ENCODE results near the gene TXN2.

Gene TXN2

DNA sequence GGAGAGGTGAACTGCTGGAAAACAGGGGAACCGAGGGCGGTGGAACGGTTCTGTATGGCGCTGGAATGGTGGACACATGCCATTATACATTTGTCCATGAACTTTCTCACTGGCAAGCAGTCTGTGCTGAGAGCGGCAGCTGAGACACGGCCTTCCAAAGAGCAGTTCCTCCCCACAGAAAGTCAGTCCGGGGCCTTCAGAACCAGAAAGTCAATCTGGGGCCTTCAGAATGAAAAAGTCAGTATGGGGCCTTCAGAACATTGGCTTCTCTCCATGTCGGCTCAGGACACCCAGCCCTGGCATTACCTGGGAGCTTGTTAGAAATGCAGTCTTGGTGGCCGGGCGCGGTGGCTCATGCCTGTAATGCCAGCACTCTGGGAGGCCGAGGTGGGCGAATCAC, 8.8 kb downstream of the TXN2 start:
- H3K4me2 ChIP-seq (ENCODE audit: low read length, poor library complexity, severe bottlenecking) = no peak overlapping the region
- no peak overlapping the region for H2AFZ ChIP-seq (ENCODE audit: low read depth, low read length)
- no peak overlapping the region for H3K14ac ChIP-seq (ENCODE audit: low read length in 2 of 2)
- H4K8ac ChIP-seq (ENCODE audit: low read length) = no peak overlapping the region
- H3K4me3 ChIP-seq (ENCODE audit: insufficient read depth in 1 of 2, low read depth in 1 of 2, low read length in 2 of 2) = no peak overlapping the region
- H3K27me3 ChIP-seq (ENCODE audit: control insufficient read depth in 1 of 2, insufficient read depth in 1 of 2, low read length in 2 of 2) = no peaks in the 10 kb centered on the region
- no peak overlapping the region for H3K4ac ChIP-seq (ENCODE audit: low read depth in 1 of 2, low read length in 2 of 2)
- no peaks in the 10 kb centered on the region for H3K9me3 ChIP-seq (ENCODE audit: control insufficient read depth, low read length)
- H3K4me1 ChIP-seq (ENCODE audit: control insufficient read depth, insufficient read depth, low read depth, low read length) = peaks cover 27% of the 10 kb centered on the region
- no peak overlapping the region for H3K9ac ChIP-seq (ENCODE audit: low read length)
- H2BK15ac ChIP-seq (ENCODE audit: low read depth, poor library complexity, severe bottlenecking) = no peak overlapping the region
- H3K79me1 ChIP-seq (replicated peaks; ENCODE audit: low read length, poor library complexity, severe bottlenecking) = peaks cover 19% of the 10 kb centered on the region
- no peak overlapping the region for H2BK5ac ChIP-seq (ENCODE audit: low read depth, low read length, poor library complexity, severe bottlenecking)
- no peak overlapping the region for H2BK12ac ChIP-seq (ENCODE audit: low read length in 2 of 2)
- H3K36me3 ChIP-seq (ENCODE audit: control insufficient read depth in 1 of 2, insufficient read depth in 2 of 2, low read depth in 1 of 2, low read length in 2 of 2) = peaks cover 54 to 67% of the 10 kb centered on the region in 2 experiments
- no peak overlapping the region for H3K18ac ChIP-seq (ENCODE audit: low read depth in 1 of 2, low read length in 2 of 2)
- H2AK5ac ChIP-seq (ENCODE audit: low read length, severe bottlenecking) = peak overlapping the region; percentile 77
- no peak for DNase-seq
- no peak overlapping the region for H2BK120ac ChIP-seq (ENCODE audit: low read depth, low read length)
- H4K91ac ChIP-seq (ENCODE audit: low read length) = no peak overlapping the region
- H3K23ac ChIP-seq (ENCODE audit: low read length in 2 of 2) = no peak overlapping the region
- H3K27ac ChIP-seq (ENCODE audit: low read length, poor library complexity, severe bottlenecking) = peak overlapping the region; percentile 53
- 91% methylated on average over 13 of the region's 13 CpGs for WGBS

DNA sequence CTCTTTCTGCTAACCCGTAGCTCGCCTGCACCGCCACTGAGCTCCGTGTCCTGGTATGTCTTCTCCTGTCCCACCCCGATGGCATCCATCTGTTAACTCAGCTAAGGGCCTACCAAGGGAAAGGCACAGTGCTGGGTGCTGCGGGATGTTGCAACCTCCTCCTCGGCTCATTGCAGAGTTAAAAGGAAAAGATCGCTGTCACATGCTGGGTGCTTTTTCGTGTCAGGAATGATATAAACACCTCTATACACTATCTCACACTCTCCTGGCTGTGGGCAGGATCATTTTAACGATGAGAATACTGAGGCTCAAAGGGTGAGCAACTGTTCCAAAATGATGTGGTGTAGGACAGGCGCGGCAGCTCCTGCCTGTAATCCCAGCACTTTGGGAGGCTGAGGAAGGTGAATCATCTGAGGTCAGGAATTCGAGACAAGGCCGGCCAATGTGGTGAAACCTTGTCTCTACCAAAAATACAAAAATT, 10.1 kb downstream of the TXN2 start:
- H3K23ac ChIP-seq (ENCODE audit: low read length in 2 of 2) = peak overlapping the region in 1 of 2 experiments; percentile 25
- peak overlapping the region; percentile 94 for H2AK5ac ChIP-seq (ENCODE audit: low read length, severe bottlenecking)
- H3K36me3 ChIP-seq (ENCODE audit: control insufficient read depth in 1 of 2, insufficient read depth in 2 of 2, low read depth in 1 of 2, low read length in 2 of 2) = peaks cover 43 to 60% of the 10 kb centered on the region in 2 experiments
- H3K79me1 ChIP-seq (replicated peaks; ENCODE audit: low read length, poor library complexity, severe bottlenecking) = peaks cover 14% of the 10 kb centered on the region
- peak overlapping the region; percentile 53 for H3K27ac ChIP-seq (ENCODE audit: low read length, poor library complexity, severe bottlenecking)
- peak overlapping the region; percentile 6 for H4K91ac ChIP-seq (ENCODE audit: low read length)
- H3K4me2 ChIP-seq (ENCODE audit: low read length, poor library complexity, severe bottlenecking) = no peak overlapping the region
- no peak overlapping the region for H3K4ac ChIP-seq (ENCODE audit: low read depth in 1 of 2, low read length in 2 of 2)
- H2BK12ac ChIP-seq (ENCODE audit: low read length in 2 of 2) = peak overlapping the region in 1 of 2 experiments; percentile 70
- 65% methylated on average over 13 of the region's 14 CpGs for whole genome bisulfite sequencing
- no peak overlapping the region for H2AFZ ChIP-seq (ENCODE audit: low read depth, low read length)
- H3K9ac ChIP-seq (ENCODE audit: low read length) = peak overlapping the region; percentile 8
- H4K8ac ChIP-seq (ENCODE audit: low read length) = peak overlapping the region; percentile 0
- H2BK15ac ChIP-seq (ENCODE audit: low read depth, poor library complexity, severe bottlenecking) = no peak overlapping the region
- H2BK120ac ChIP-seq (ENCODE audit: low read depth, low read length) = no peak overlapping the region
- H2BK5ac ChIP-seq (ENCODE audit: low read depth, low read length, poor library complexity, severe bottlenecking) = no peak overlapping the region
- H3K4me1 ChIP-seq (ENCODE audit: control insufficient read depth, insufficient read depth, low read depth, low read length) = peaks cover 40% of the 10 kb centered on the region
- H3K14ac ChIP-seq (ENCODE audit: low read length in 2 of 2) = no peak overlapping the region
- H3K18ac ChIP-seq (ENCODE audit: low read depth in 1 of 2, low read length in 2 of 2) = no peak overlapping the region
- peak; percentile 52 for DNase-seq
- no peaks in the 10 kb centered on the region for H3K9me3 ChIP-seq (ENCODE audit: control insufficient read depth, low read length)
- H3K27me3 ChIP-seq (ENCODE audit: control insufficient read depth in 1 of 2, insufficient read depth in 1 of 2, low read length in 2 of 2) = no peaks in the 10 kb centered on the region
- H3K4me3 ChIP-seq (ENCODE audit: insufficient read depth in 1 of 2, low read depth in 1 of 2, low read length in 2 of 2) = no peak overlapping the region

DNA sequence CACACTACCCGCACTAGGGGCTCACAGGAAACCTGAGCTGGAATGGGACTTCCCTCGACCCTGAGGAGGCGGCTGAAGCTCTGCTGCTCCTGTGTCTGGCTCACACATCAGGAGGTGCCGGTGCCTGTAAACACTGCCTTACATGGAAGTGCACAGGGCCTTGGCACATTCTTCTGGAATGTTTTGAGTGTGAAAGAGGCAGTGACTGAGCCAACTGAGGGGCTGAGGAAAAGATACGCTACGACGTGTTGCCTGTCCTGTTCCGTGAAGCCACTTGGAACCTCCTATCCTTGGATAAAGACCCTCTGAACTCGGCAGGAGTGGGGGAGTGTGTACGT, 10.5 kb downstream of the TXN2 start:
- no peaks in the 10 kb centered on the region for H3K9me3 ChIP-seq (ENCODE audit: control insufficient read depth, low read length)
- no peak overlapping the region for H2AFZ ChIP-seq (ENCODE audit: low read depth, low read length)
- peak overlapping the region; percentile 94 for H2AK5ac ChIP-seq (ENCODE audit: low read length, severe bottlenecking)
- H3K4me2 ChIP-seq (ENCODE audit: low read length, poor library complexity, severe bottlenecking) = no peak overlapping the region
- H3K79me1 ChIP-seq (replicated peaks; ENCODE audit: low read length, poor library complexity, severe bottlenecking) = peaks cover 14% of the 10 kb centered on the region
- H4K8ac ChIP-seq (ENCODE audit: low read length) = peak overlapping the region; percentile 0
- no peak overlapping the region for H3K18ac ChIP-seq (ENCODE audit: low read depth in 1 of 2, low read length in 2 of 2)
- peak overlapping the region; percentile 45 for H3K27ac ChIP-seq (ENCODE audit: low read length, poor library complexity, severe bottlenecking)
- no peak overlapping the region for H2BK5ac ChIP-seq (ENCODE audit: low read depth, low read length, poor library complexity, severe bottlenecking)
- H2BK120ac ChIP-seq (ENCODE audit: low read depth, low read length) = no peak overlapping the region
- H2BK15ac ChIP-seq (ENCODE audit: low read depth, poor library complexity, severe bottlenecking) = no peak overlapping the region
- peak overlapping the region in 1 of 2 experiments; percentile 25 for H3K23ac ChIP-seq (ENCODE audit: low read length in 2 of 2)
- peaks cover 44% of the 10 kb centered on the region for H3K4me1 ChIP-seq (ENCODE audit: control insufficient read depth, insufficient read depth, low read depth, low read length)
- peak overlapping the region in 1 of 2 experiments; percentile 70 for H2BK12ac ChIP-seq (ENCODE audit: low read length in 2 of 2)
- peaks cover 39 to 55% of the 10 kb centered on the region in 2 experiments for H3K36me3 ChIP-seq (ENCODE audit: control insufficient read depth in 1 of 2, insufficient read depth in 2 of 2, low read depth in 1 of 2, low read length in 2 of 2)
- peak; percentile 51 for DNase-seq
- H3K4ac ChIP-seq (ENCODE audit: low read depth in 1 of 2, low read length in 2 of 2) = no peak overlapping the region
- no peak overlapping the region for H3K4me3 ChIP-seq (ENCODE audit: insufficient read depth in 1 of 2, low read depth in 1 of 2, low read length in 2 of 2)
- H3K9ac ChIP-seq (ENCODE audit: low read length) = no peak overlapping the region
- peak overlapping the region; percentile 28 for H4K91ac ChIP-seq (ENCODE audit: low read length)
- H3K14ac ChIP-seq (ENCODE audit: low read length in 2 of 2) = no peak overlapping the region
- H3K27me3 ChIP-seq (ENCODE audit: control insufficient read depth in 1 of 2, insufficient read depth in 1 of 2, low read length in 2 of 2) = no peaks in the 10 kb centered on the region
- WGBS = 67% methylated on average over 10 of the region's 10 CpGs

DNA sequence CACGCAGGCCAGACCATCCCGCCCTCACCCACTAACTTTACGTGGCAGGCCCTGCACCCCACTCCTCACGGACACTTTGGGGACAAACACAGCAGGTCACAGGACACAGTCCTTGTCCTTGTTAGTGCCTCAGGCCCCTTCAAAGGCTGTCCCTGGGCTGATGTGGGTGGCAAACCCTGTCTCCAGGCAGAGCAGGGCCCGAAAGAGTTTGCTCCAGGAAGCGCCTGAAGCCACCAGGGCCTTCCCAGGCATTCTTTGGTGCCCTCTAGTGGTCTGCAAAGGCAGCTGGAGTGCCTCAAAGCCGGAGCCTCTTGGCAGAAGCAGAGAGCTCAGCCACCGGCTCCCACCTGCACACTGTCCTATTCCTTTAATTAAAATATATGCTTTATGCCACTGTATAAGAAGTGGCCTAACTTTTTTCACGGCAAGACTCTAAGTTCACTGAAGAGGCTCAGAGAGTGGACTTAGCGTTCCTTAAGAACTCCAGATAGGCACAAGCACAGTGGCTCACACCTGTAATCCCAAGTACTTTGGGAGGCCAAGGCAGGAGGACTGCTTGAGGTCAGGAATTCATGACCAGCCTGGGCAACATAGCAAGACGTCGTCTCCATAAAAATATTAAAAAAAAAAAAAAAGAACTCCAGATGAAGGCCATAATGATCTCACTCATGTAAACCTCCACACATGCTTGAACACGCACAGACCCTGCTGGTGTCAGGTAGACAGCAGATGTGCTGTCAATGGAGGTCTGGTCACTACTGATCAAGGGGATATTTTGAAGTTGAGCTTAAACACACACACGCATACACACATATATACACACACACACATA, 11.1 kb downstream of the TXN2 start:
- H3K36me3 ChIP-seq (ENCODE audit: control insufficient read depth in 1 of 2, insufficient read depth in 2 of 2, low read depth in 1 of 2, low read length in 2 of 2) = peaks cover 34 to 50% of the 10 kb centered on the region in 2 experiments
- no peak overlapping the region for H2BK120ac ChIP-seq (ENCODE audit: low read depth, low read length)
- H2BK5ac ChIP-seq (ENCODE audit: low read depth, low read length, poor library complexity, severe bottlenecking) = peak overlapping the region; percentile 34
- H2BK12ac ChIP-seq (ENCODE audit: low read length in 2 of 2) = peak overlapping the region; percentile 84 to 99
- no peaks in the 10 kb centered on the region for H3K27me3 ChIP-seq (ENCODE audit: control insufficient read depth in 1 of 2, insufficient read depth in 1 of 2, low read length in 2 of 2)
- WGBS = 48% methylated on average over 10 of the region's 14 CpGs
- H3K27ac ChIP-seq (ENCODE audit: low read length, poor library complexity, severe bottlenecking) = peak overlapping the region; percentile 61
- H3K18ac ChIP-seq (ENCODE audit: low read depth in 1 of 2, low read length in 2 of 2) = peak overlapping the region; percentile 91 to 97
- peak overlapping the region; percentile 99 for H4K8ac ChIP-seq (ENCODE audit: low read length)
- DNase-seq = peak; percentile 90
- H2AK5ac ChIP-seq (ENCODE audit: low read length, severe bottlenecking) = peak overlapping the region; percentile 94
- H3K14ac ChIP-seq (ENCODE audit: low read length in 2 of 2) = peak overlapping the region in 1 of 2 experiments; percentile 99
- no peak overlapping the region for H2BK15ac ChIP-seq (ENCODE audit: low read depth, poor library complexity, severe bottlenecking)
- peak overlapping the region; percentile 42 to 96 for H3K4ac ChIP-seq (ENCODE audit: low read depth in 1 of 2, low read length in 2 of 2)
- peak overlapping the region; percentile 71 for H3K9ac ChIP-seq (ENCODE audit: low read length)
- H3K79me1 ChIP-seq (replicated peaks; ENCODE audit: low read length, poor library complexity, severe bottlenecking) = peaks cover 12% of the 10 kb centered on the region
- no peak overlapping the region for H3K4me3 ChIP-seq (ENCODE audit: insufficient read depth in 1 of 2, low read depth in 1 of 2, low read length in 2 of 2)
- H3K4me1 ChIP-seq (ENCODE audit: control insufficient read depth, insufficient read depth, low read depth, low read length) = peaks cover 49% of the 10 kb centered on the region
- H4K91ac ChIP-seq (ENCODE audit: low read length) = peak overlapping the region; percentile 98
- no peaks in the 10 kb centered on the region for H3K9me3 ChIP-seq (ENCODE audit: control insufficient read depth, low read length)
- H3K4me2 ChIP-seq (ENCODE audit: low read length, poor library complexity, severe bottlenecking) = no peak overlapping the region
- H3K23ac ChIP-seq (ENCODE audit: low read length in 2 of 2) = no peak overlapping the region
- H2AFZ ChIP-seq (ENCODE audit: low read depth, low read length) = no peak overlapping the region
